DND-41 (cell line): ENCODE measurements around the gene GNPAT.

Source experiments
- ATAC-seq: fragments of 200-7000 bp; cut with Tn5 transposase; 3 replicates; pipeline ENCODE4 v1.9.1; 2021; ENCODE audit warnings: low read depth; ENCODE audit not compliant: insufficient read depth
- DNase-seq: peaks from one replicate; pipeline ENCODE4 v3.0.0-alpha.2; 2020
- H2AFZ ChIP-seq: 2 replicates; pipeline ENCODE4 v1.6.0; 2012; ENCODE audit warnings: low read depth, low read length
- H3K27ac ChIP-seq: 2 replicates; pipeline ENCODE4 v1.5.1; 2012; ENCODE audit warnings: low read length, inconsistent platforms
- H3K27me3 ChIP-seq: fragments of 200-600 bp; sonication (generic); 2 replicates; pipeline ENCODE4 v1.6.0; 2012; ENCODE audit warnings: low read length, mild to moderate bottlenecking, inconsistent platforms; ENCODE audit not compliant: insufficient read depth, poor library complexity
- H3K36me3 ChIP-seq: 2 replicates; pipeline ENCODE4 v1.5.1; 2012; ENCODE audit warnings: low read length, inconsistent platforms; ENCODE audit not compliant: insufficient read depth
- H3K4me1 ChIP-seq: 2 replicates; pipeline ENCODE4 v1.5.1; 2012; ENCODE audit warnings: mild to moderate bottlenecking, low read length; ENCODE audit not compliant: insufficient read depth
- H3K4me2 ChIP-seq: 2 replicates; pipeline ENCODE4 v1.6.0; 2012; ENCODE audit warnings: mild to moderate bottlenecking, moderate library complexity, low read length, inconsistent platforms; ENCODE audit not compliant: insufficient read depth
- H3K4me3 ChIP-seq, 2 experiments: fragments of 200-600 bp in 1 of 2; shearing (Covaris generic) in 1 of 2; 2 replicates each; pipeline ENCODE4 v1.5.1; 2012 to 2016; ENCODE audit warnings: inconsistent platforms in 2 of 2, low read length in 2 of 2, mild to moderate bottlenecking in 2 of 2, low read depth in 1 of 2, moderate library complexity in 1 of 2
- H3K79me2 ChIP-seq: 2 replicates; pipeline ENCODE4 v1.6.0; 2012; ENCODE audit warnings: low read length, inconsistent platforms; ENCODE audit not compliant: insufficient read depth
- H3K9ac ChIP-seq: 2 replicates; pipeline ENCODE4 v1.6.0; 2012; ENCODE audit warnings: low read depth, mild to moderate bottlenecking, inconsistent platforms, low read length, moderate library complexity
- H3K9me3 ChIP-seq: 2 replicates; pipeline ENCODE4 v1.5.1; 2012; ENCODE audit warnings: low read length, moderate library complexity, mild to moderate bottlenecking, inconsistent platforms; ENCODE audit not compliant: insufficient read depth, severe bottlenecking
- H4K20me1 ChIP-seq: 2 replicates; pipeline ENCODE4 v1.6.0; 2012; ENCODE audit warnings: low read length; ENCODE audit not compliant: insufficient read depth
- EZH2 ChIP-seq: IDR thresholded peaks from 3 replicates; pipeline ENCODE4 v1.6.1; 2012; ENCODE audit warnings: borderline replicate concordance, low read depth, mild to moderate bottlenecking, moderate library complexity, low read length, inconsistent platforms; ENCODE audit not compliant: severe bottlenecking
- TF ChIP-seq, protein P1 (sequence below): IDR thresholded peaks from 2 replicates; pipeline ENCODE4 v1.5.1; 2012; ENCODE audit warnings: borderline replicate concordance, low read length, moderate library complexity, mild to moderate bottlenecking; ENCODE audit not compliant: poor library complexity, severe bottlenecking; ENCODE audit errors: extremely low read depth

Gene GNPAT

DNA sequence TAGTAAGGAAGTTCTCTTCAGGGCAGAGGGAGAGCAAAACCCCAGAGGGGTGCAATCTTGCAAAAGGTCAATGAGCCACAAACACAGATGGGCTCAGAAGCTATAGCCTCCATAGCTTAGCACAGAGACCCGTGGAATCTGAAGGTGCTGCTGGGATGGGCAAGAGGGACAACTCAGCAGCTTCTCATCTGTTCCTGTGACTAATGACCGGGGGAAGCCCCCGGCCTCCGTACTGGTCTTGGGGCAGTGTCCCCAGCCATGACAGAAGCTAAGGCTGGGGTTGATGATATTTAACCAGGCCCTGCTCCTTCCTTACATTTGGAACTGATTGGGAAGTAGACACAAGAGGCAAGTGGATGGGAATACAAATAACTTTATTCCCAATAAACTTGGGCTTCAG lies 77.6 kb downstream of the GNPAT start:
- Histone ChIP-seq H3K4me3 (no peak overlapping the region), H3K9ac (no peak overlapping the region), H3K4me1 (no peaks in the 10 kb centered on the region), H3K9me3 (no peaks in the 10 kb centered on the region), H2AFZ (no peak overlapping the region), H3K4me2 (no peak overlapping the region), H3K36me3 (no peaks in the 10 kb centered on the region), H3K27ac (no peak overlapping the region), H3K27me3 (no peaks in the 10 kb centered on the region), H3K79me2 (no peaks in the 10 kb centered on the region), H4K20me1 (no peaks in the 10 kb centered on the region)
- ATAC-seq (no peak), DNase-seq (no peak)
- TF ChIP-seq, protein P1, sequence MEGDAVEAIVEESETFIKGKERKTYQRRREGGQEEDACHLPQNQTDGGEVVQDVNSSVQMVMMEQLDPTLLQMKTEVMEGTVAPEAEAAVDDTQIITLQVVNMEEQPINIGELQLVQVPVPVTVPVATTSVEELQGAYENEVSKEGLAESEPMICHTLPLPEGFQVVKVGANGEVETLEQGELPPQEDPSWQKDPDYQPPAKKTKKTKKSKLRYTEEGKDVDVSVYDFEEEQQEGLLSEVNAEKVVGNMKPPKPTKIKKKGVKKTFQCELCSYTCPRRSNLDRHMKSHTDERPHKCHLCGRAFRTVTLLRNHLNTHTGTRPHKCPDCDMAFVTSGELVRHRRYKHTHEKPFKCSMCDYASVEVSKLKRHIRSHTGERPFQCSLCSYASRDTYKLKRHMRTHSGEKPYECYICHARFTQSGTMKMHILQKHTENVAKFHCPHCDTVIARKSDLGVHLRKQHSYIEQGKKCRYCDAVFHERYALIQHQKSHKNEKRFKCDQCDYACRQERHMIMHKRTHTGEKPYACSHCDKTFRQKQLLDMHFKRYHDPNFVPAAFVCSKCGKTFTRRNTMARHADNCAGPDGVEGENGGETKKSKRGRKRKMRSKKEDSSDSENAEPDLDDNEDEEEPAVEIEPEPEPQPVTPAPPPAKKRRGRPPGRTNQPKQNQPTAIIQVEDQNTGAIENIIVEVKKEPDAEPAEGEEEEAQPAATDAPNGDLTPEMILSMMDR, result no peak
- no peak for TF ChIP-seq EZH2

DNA sequence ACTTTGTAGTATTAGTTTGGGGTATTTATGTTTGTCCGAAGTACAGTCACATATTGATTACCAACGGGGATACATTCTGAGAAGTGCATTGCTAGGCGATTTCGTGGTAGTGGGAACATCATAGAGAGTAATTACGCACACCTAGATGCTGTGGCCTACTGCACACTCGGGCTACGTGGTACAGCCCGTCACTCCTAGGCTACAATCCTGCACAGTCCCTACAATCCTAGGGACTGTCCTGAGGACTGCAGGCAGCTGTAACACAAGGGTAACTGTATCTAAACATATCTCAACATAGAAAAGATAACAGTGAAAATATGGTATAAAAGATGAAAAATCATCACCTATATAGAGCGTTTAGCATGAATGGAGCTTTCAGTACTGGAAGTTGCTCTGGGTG lies 78.1 kb downstream of the GNPAT start:
- Histone ChIP-seq H3K9me3 (no peaks in the 10 kb centered on the region), H3K4me2 (no peak overlapping the region), H2AFZ (no peak overlapping the region), H4K20me1 (no peaks in the 10 kb centered on the region), H3K36me3 (no peaks in the 10 kb centered on the region), H3K27ac (no peak overlapping the region), H3K27me3 (no peaks in the 10 kb centered on the region), H3K4me1 (no peaks in the 10 kb centered on the region), H3K9ac (no peak overlapping the region), H3K4me3 (no peak overlapping the region), H3K79me2 (no peaks in the 10 kb centered on the region)
- DNase-seq (no peak), ATAC-seq (no peak)
- TF ChIP-seq, protein P1, result no peak
- TF ChIP-seq EZH2, result no peak

DNA sequence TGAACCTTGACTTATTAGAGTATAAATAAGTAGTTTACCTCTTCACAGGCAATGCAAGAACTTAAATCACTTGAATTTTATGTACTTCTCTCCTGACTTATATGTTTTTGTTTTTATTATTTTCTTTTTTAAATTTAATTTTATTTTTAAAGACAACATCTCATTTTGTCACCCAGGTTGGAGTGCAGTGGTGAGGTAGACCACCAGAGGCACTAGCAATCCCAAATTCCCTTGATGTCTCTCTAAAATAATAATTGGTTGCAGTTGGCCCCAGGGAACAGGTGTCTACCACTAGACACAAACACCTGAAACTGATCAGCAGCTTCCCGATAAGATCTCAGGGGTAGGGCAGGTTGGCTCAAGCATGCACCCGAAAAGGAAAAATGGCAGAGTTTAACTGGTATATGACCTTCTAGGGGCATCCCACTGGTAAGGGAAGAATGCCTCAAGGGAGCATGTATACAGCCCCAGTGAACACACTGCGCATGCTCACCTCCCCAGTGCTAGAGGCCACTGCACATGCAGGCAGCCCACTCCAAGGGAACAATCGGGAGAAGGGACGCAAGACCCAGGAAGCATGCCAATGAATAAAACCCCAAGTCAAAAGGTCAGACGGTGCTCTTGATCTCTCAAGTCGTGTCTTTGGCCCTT lies 82.0 kb downstream of the GNPAT start:
- no peak overlapping the region for H3K9ac ChIP-seq
- H3K4me2 ChIP-seq, result no peak overlapping the region
- no peak for DNase-seq
- no peak overlapping the region for H3K4me3 ChIP-seq
- TF ChIP-seq EZH2, result no peak
- TF ChIP-seq, protein P1, result no peak
- no peaks in the 10 kb centered on the region for H3K36me3 ChIP-seq
- no peaks in the 10 kb centered on the region for H3K27me3 ChIP-seq
- no peaks in the 10 kb centered on the region for H4K20me1 ChIP-seq
- H3K79me2 ChIP-seq, result no peaks in the 10 kb centered on the region
- H2AFZ ChIP-seq, result no peak overlapping the region
- H3K9me3 ChIP-seq, result no peaks in the 10 kb centered on the region
- ATAC-seq, result no peak
- H3K4me1 ChIP-seq, result no peaks in the 10 kb centered on the region
- no peak overlapping the region for H3K27ac ChIP-seq

DNA sequence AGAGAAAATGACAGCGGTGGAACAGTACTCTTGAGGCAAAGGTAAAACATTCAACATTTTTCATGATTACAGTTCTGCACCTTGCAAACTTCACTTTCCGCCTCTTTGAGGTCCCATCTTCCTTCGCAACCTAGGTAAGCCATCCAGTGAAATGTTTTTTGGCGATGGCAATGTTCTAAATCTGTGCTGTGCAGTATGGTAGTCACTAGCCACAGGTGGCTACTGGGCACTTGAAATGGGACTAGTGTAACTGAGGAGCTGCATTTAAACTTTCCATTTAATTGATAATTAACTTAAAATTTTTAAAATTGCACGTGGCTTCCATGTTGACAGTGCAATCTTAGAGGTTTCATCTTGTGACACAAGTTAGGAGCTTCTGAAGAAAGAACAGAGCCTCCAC lies 83.6 kb downstream of the GNPAT start:
- DNase-seq, result no peak
- Histone ChIP-seq H3K9ac (no peak overlapping the region), H3K9me3 (no peaks in the 10 kb centered on the region), H4K20me1 (no peaks in the 10 kb centered on the region), H3K27ac (no peak overlapping the region), H3K36me3 (no peaks in the 10 kb centered on the region), H3K4me1 (no peaks in the 10 kb centered on the region), H3K27me3 (no peaks in the 10 kb centered on the region), H3K4me3 (no peak overlapping the region), H3K4me2 (no peak overlapping the region), H2AFZ (no peak overlapping the region), H3K79me2 (no peaks in the 10 kb centered on the region)
- ATAC-seq, result no peak
- no peak for TF ChIP-seq EZH2
- TF ChIP-seq, protein P1, result no peak
